ENCODE measurements around the gene GRIPAP1. TPM values are rescaled to one million over a fixed set of nuclear protein-coding genes. Genes with fewer than 3 reads are reported as not detected.

The GRIPAP1 gene
- total and polyA plus RNA-seq, 2 donors (not counting 3 experiments of a cell fraction or from before 2014, with no cell fraction given) = 25.3 to 49.4 TPM

- H3K36me3 ChIP-seq (ENCODE audit: control insufficient read depth in 2 of 2, extremely low read depth in 1 of 2, insufficient read depth in 2 of 2, low read length in 2 of 2) = peaks cover 0 to 16% of the 10 kb centered on the region in 2 experiments
- intact Hi-C loops (cut with micrococcal nuclease) = loop anchor here (1.0 kb wide), 1 partner anchor 72 kb away; the partner anchor contains the start of gene TFE3
- H4K20me1 ChIP-seq (replicated peaks; ENCODE audit: control insufficient read depth, extremely low read depth, insufficient read depth, low read length) = no peaks in the 10 kb centered on the region
- ChIA-PET POLR2A (no interaction called here), CTCF (interaction anchor here (0.8 to 1.8 kb wide), 8 partner anchors 10 to 109 kb away, joined by 3 to 17 read pairs (median 4); partner anchors contain the start of genes TFE3 and WDR45)
- BruUV-seq (replicated peaks) = no TSS peak
- H3K9me3 ChIP-seq (replicated peaks; ENCODE audit: control insufficient read depth, insufficient read depth, low read length) = no peaks in the 10 kb centered on the region
- H3K79me2 ChIP-seq (ENCODE audit: control insufficient read depth, insufficient read depth, low read length) = no peaks in the 10 kb centered on the region
- H3K27ac ChIP-seq (ENCODE audit: insufficient read depth, low read depth, low read length) = no peak within 1 kb of the TSS
- no peaks in the 10 kb centered on the region for H3K9me1 ChIP-seq (replicated peaks; ENCODE audit: control insufficient read depth, extremely low read depth, insufficient read depth, low read length)
- TF ChIP-seq EZH2 (IDR thresholded peaks at IDR 0.05; ENCODE audit: borderline replicate concordance, low read depth, low read length, severe bottlenecking) = no peak
- TF ChIP-seq GATA2 (IDR thresholded peaks at IDR 0.05; ENCODE audit: insufficient read depth, insufficient read length, low read depth, low read length) = no peak
- no peak for TF ChIP-seq FOS (IDR thresholded peaks at IDR 0.05; ENCODE audit: borderline replicate concordance, insufficient read depth, low read length)
- TF ChIP-seq POLR2A (IDR thresholded peaks at IDR 0.05; ENCODE audit: low read depth, low read length) = no peak
- TF ChIP-seq POLR2AphosphoS5 (IDR thresholded peaks at IDR 0.05; ENCODE audit: insufficient read depth, low read depth, low read length) = no peak
- TF ChIP-seq CTCF (IDR thresholded peaks at IDR 0.05; ENCODE audit: extremely low read depth in 1 of 2, insufficient read depth in 1 of 2, low read depth in 1 of 2, low read length in 2 of 2) = no peak
- TF ChIP-seq MYC (IDR thresholded peaks at IDR 0.05; ENCODE audit: low read depth, low read length) = no peak
- TF ChIP-seq MAX (IDR thresholded peaks at IDR 0.05; ENCODE audit: insufficient read depth, insufficient read length) = no peak
- no peak for TF ChIP-seq JUN (IDR thresholded peaks at IDR 0.05; ENCODE audit: borderline replicate concordance, insufficient read depth, insufficient read length, low read depth)
- peak within 1 kb of the TSS in 1 of 3 experiments; percentile 3 for H3K4me3 ChIP-seq (replicated peaks in 1 of 3; ENCODE audit: insufficient read depth in 1 of 3, low read depth in 1 of 3, low read length in 3 of 3)
- peaks cover 3% of the 10 kb centered on the region for H3K4me1 ChIP-seq (ENCODE audit: control insufficient read depth, extremely low read depth, insufficient read depth, low read length)
- no peak within 1 kb of the TSS for H3K9ac ChIP-seq (replicated peaks; ENCODE audit: extremely low read depth, insufficient read depth, low read length)
- no peaks in the 10 kb centered on the region for H3K27me3 ChIP-seq (ENCODE audit: control insufficient read depth in 2 of 2, insufficient read depth in 2 of 2, low read length in 2 of 2)
- no peak within 1 kb of the TSS for H2AFZ ChIP-seq (ENCODE audit: low read depth, low read length)
- DNase-seq (ENCODE audit: low read depth, low spot score) = peak; percentile 44
- H3K4me2 ChIP-seq (ENCODE audit: insufficient read depth, low read length) = peak within 1 kb of the TSS; percentile 22
- dilution Hi-C loops (cut with MboI; ENCODE audit: extremely low pct_ligation_motif_present, low sequenced_read_pairs) = no loop called here
- peak; percentile 28 for FAIRE-seq
These were observed 30.5 kb downstream of the GRIPAP1 start, which contains the start of gene KCND1 for GRCh38 chrX:48971249-48972219. Gene KCND1 (minus strand): TSS chrX:48971844. CDS start chrX:48970271, 1,573 bp downstream.

All from endothelial cell of umbilical vein (primary cell).